Astrocyte (in vitro differentiated cells and primary cell): ENCODE measurements around the gene CCDC6.

Source experiments
- CTCF ChIP-seq: IDR thresholded peaks from 2 replicates; pipeline ENCODE4 v1.5.1; 2011; ENCODE audit warnings: low read depth, mild to moderate bottlenecking, inconsistent platforms, low read length, moderate library complexity; ENCODE audit not compliant: insufficient read depth
- EZH2 ChIP-seq: IDR thresholded peaks from 2 replicates; pipeline ENCODE4 v1.6.1; 2012; ENCODE audit warnings: mild to moderate bottlenecking, low read length, inconsistent platforms; ENCODE audit not compliant: insufficient read depth

DNA sequence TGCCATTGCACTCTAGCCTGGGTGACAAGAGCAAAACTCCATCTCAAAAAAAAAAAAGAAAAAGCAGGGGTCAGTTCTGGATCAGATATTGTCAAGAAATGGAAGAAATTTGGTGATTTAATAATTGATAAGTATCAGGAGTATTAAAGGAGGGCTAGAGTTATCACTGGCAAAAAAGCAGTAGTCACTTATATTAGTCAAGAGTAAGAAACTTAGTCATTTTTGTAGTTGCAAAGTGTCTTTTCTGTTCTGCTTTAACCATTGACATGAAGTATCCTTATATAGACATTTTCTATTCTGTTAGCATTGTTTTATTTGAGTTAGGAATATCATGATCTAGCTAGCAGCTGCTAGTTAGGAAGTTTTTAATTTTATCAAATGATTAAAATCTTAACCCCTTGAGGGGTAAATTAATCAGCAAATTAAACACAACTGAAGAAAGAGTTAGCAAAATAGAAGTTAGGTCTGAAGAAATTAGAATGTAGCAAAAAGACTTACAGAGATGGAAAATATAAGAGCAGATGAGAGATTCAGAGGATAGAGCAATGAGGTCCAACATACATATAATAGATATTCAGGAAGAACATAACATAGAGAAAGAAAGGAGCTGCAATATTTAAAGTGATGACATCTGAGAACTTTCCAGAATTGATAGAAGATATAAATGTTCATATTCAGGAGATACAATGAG is 7.3 kb upstream of the CCDC6 start:
- TF ChIP-seq CTCF (no peak), EZH2 (no peak)
